ENCODE measurements around the gene KRT73. TPM values are rescaled to one million over a fixed set of nuclear protein-coding genes. Genes with fewer than 3 reads are reported as not detected.
"Not testable (repeated sequence)": the region's sequence is repeated elsewhere in the genome, so short reads cannot be mapped to it uniquely, and the experiment has no call there.

KRT73 gene
- total RNA-seq, 1 experiment from 2014 or later, result not detected

DNA sequence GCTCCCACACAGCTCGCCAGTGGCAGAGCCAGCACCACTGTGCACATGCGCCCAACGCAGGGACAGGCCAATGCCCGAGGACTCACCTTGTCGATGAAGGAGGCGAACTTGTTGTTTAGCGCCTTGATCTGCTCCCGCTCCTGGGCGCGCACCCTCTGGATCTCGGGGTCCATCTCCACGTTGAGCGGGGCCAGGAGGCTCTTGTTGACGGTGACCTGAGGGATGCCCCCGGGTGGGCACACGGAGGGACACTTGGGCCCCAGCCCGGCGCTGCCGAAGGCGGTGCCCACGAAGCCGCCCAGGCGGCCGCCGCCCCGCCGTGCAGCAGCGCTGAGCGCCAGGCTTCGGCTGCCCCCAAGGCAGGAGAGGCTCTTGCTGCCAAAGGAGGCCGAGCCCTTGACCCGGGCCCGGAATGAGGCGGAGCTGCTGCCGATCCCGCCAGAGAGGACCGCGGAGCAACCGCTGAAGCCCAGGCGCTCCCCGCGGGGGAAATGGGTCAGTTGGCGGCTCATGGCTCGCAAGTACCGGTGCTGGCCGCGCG, 17.3 kb downstream of the KRT73 start, which contains the start of gene KRT72:
TSS of gene KRT72 (minus strand) at position 523 of the 541 bp plus-strand sequence. CDS start at position 512, 11 bp downstream.
- DNase-seq (ENCODE audit: low read depth), result no peak

DNA sequence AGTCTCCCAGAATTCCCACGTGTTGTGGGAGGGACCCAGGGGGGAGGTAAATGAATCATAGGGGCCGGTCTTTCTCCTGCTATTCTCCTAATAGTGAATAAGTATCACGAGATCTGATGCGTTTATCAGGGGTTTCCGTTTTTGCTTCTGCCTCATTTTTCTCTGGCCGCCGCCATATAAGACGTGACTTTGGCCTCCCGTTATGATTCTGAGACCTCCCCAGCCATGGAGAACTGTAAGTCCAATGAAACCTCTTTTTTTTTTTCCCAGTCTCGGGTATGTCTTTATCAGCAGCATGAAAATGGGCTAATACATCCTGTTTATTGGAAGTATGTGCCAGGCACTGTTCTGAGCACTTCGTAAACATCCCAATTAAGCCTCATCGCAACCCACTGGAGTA, 17.9 kb downstream of the KRT73 start:
- no peak for DNase-seq (ENCODE audit: low read depth)

DNA sequence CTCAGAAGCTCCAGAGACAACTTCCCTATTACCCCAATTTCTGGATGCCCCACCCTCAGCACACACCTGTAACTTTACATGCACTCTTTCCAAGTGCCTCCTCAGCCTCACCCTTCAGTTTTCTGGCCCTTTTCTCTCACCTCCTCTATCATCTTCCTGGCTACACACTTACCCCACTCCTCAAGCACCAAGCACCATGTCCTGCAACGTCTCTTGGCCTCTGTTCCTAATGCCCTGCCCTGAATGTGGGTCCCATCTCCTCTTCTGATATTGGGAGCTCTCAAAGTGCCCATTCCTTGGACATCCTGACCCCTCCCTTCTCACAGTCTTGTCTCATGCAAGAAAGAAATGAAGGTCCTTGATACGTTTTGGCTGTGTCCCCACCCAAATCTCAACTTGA, 18.3 kb downstream of the KRT73 start:
- DNase-seq (ENCODE audit: low read depth), result no peak

DNA sequence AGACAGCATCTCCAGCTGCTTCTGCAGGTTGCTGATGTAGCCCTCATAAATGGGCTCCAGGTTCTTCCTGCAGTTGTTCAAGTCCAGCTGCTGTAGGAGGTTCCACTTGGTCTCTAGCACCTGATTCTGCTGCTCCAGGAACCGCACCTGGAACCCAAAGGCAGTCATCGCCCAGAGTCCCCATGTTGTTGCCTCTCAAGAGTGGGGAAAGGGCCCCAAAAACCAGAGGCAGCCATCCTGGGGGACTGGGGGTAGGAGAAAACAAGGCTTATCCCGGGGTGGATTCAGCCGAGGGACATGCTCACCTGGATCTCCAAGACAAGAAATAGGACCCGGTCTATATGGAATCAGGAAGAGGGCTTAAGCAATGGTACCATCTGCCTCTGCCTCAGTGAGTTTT, 19.4 kb downstream of the KRT73 start:
- DNase-seq (ENCODE audit: low read depth), result no peak

DNA sequence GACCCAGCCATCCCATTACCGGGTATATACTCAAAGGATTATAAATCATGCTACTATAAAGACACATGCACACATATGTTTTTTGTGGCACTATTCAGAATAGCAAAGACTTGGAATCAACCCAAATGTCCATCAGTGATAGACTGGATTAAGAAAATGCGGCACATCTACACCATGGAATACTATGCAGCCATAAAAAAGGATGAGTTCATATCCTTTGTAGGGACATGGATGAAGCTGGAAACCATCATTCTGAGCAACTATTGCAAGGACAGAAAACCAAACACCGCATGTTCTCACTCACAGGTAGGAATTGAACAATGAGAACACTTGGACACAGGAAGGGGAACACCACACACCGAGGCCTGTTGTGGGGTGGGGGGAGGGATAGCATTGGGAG, 24.1 kb downstream of the KRT73 start:
- DNase-seq (ENCODE audit: low read depth), result not testable (repeated sequence)

DNA sequence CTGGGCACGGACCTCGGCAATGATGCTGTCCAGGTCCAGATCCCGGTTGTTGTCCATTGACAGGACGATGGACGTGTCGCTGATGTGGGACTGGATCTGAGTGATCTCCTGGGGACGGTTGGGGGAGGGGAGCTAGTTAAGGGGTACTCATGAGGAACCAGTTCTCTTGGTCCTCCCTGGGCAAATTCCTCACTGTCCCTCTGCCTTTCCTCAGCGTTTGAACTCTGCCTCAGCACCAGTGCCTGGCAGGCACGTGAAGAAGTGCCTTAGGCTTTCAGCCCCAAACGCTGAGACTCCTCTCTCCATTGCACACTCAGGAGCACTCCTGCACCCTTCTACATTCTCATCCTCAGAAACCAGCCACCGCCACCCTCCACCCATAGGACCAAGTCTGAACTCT, 26.8 kb downstream of the KRT73 start:
- no peak for DNase-seq (ENCODE audit: low read depth)

DNA sequence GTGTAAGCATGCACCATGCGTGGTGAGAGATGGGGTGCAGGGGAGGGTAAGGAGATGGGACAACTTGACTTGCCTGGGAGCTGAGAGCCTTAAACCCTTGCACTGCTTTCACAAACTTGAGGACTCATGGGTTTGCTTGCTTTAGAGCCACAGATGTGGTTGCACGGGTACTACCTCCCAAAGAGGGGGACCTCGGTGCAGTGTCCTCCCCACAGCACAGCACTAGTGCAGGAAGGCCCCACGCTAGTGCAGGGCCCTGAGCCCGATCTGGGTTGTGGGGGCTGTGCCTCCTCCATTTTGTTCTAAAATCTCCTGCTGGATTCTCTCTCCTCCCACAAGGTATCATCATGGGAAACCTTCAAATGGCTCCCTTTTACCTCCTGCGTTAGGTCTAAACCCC, 28.3 kb downstream of the KRT73 start:
- no peak for DNase-seq (ENCODE audit: low read depth)

DNA sequence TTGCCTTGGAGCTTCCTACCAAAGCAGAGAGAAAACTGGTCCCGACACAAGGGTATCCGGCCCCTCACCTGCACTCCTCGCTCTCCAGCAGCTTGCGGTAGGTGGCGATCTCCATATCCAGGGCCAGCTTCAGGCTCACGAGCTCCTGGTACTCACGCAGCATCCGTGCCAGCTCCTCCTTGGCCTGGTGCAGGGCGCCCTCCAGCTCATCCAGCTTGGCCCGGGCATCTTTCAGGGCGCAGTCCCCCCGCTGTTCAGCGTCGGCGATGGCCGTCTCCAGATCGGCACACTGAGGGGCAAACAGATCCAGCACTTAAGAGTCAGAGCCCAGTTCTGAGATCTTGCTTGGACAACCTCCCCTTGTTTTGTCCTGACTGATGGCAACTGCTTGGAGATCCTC, 30.8 kb downstream of the KRT73 start:
- DNase-seq (ENCODE audit: low read depth), result no peak

DNA sequence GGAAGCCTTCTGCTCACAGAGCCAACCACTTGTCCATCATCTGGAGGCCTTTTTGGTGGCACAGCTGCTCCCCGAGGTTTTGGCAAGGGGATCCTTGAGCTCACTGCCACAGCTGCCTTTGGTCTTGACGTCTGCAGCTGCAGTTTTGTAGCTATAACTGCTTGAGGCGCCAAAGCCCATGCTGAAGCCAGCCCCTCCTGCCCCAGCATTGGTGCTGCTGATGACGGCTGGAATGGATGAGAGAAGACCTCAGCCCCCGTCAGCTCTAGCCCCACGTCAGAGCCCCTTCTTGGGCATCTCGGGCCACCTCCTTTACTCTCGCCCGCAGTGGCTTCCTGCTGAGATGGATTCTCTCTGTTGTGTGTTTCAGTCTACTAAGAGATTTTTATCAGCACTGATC, 32.4 kb downstream of the KRT73 start:
- DNase-seq (ENCODE audit: low read depth), result no peak

DNA sequence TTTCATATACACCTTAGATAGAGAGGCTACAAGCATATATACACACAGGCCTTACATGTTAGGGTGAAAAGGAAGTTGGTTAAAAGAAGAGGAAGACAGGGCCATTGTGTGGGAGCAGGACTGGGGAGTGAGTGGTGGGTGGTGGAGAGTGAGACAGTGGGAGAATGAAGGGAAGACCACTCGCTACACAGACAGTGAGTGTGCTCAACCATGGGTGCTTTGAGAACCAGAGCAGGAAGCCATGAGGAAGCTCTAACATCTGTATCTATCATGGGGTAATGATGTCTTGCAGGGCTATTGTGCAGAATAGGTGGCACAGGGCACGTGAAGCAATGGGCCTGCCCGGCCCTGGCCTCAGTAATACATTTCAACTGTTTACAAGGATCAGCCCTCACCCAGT, 33.3 kb downstream of the KRT73 start:
- DNase-seq (ENCODE audit: low read depth), result no peak

DNA sequence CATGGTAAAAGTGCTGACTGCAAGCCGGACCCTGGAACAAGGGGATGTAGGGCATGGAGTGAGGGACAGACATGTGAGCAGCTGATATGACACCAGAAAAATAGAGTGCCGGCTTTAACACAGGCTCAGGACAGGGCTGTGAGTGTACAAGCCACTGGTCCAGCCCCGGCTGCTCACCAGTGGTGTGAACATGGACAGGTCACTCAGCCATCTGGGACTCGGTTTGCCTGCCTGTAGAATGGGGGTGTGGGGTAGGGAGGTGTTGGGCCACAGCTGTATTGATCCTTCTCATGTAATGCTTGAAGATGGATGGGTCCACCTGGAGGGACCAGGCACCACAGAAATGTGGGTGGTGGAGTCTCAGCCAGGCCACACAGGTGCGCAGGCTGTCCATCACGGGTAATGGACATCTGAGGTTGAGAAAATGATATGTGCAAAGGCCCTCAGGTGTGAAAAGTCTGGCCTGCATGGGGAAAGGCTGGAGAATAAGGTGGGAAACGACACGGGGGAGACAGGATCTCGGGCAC, 34.1 kb downstream of the KRT73 start:
- DNase-seq (ENCODE audit: low read depth), result no peak

DNA sequence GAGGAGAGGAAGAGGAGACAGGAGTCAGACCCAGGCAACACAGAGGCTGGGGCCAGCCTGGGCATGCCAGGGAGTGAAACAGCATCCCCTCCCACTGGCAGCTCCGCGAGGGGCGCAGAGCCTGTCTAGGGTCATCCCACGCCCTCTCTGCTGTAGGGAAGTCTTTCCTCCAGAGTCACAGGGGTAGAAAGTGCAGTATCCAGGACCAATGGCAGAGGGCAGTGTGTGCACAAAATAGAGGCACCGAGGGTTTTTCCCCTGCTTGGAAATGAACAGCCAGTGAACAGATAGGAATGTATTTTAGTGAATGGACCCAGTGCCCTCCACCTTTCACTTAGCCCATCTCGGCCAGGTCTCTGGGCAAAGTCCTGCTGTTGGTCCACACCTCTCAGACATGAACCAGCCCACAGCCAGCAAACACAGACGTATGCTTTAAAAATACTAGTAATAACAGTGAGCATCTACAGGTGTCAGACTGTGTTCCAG, 35.3 kb downstream of the KRT73 start:
- peak; percentile 43 for DNase-seq (ENCODE audit: low read depth)

DNA sequence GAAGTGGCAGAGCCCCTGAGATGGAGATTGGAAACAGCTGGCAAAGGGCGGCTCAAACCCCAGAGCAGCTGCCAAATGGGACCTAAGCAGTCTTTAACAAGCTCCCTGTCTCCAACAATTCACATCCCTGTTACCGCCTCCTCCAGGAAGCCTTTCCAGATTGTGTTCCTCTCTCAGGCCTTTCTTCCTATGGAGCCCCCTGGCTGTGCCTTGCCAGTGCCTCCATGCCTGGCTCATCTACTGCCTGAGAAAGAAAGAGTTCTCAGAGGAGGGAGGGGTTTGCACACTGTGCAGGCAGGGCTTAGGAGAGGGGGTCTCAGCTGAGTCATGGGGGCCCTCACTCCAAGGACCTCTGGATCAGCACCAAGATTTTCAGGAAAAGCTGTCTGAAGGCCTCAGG, 35.9 kb downstream of the KRT73 start:
- DNase-seq (ENCODE audit: low read depth), result no peak

DNA sequence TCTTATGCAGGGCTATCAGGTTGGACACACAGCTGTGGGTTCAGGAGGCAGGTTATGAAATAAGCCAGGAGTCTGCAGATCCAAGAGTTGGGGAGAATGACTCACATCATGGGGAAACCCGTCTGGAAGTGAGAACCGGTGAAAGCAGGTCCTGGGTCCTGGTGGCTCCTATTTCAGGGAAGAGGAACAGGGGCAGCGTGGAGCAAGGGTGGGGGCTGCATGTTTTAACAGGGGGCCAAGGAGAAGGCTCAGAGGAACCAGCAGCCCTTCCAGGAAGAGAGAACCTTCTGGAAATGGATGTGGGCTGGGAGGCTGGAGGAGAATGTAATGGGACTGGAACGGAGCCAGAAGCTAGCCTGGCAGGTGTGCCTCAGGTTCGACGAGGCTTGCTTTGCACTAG, 36.9 kb downstream of the KRT73 start:
- DNase-seq (ENCODE audit: low read depth), result peak; percentile 3

DNA sequence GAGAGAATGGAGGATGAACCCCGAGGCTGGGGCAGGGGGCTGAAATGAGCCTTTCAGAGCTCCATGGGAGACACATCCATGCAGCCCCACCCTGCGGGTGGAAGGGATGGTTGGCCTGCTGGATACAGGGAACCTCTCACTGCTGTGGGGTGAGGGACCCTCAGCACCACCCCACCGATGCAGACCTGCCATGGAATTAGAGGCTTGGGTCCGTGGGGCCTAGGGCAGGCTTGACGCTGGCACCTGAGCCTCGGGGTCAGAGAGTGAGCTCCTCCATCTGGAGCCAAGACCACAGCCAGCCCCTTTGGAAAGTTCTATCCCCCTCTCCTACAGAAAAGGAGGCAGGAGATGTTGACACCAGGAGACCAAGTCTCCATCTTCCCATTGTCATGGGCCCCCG, 37.3 kb downstream of the KRT73 start:
- DNase-seq (ENCODE audit: low read depth), result no peak

DNA sequence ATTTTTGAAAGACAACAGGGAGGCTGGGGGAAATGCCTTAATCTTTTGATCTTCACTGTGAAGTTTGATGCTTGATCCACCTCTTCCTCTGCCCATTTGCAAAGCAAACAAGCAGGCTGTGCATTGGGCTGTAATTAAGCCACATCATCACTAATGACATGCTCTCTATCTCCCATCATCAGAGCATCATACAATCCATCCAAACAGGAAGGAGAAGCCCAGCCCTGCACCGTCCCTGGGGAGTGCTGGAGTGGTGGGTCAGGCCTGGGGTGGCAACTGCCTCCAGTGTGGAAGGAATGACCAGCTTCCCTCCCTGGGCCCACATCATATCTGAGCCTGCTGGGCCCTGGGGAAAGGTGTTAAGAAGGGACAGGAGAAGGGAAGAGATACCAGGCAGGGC, 37.9 kb downstream of the KRT73 start:
- DNase-seq (ENCODE audit: low read depth), result no peak

DNA sequence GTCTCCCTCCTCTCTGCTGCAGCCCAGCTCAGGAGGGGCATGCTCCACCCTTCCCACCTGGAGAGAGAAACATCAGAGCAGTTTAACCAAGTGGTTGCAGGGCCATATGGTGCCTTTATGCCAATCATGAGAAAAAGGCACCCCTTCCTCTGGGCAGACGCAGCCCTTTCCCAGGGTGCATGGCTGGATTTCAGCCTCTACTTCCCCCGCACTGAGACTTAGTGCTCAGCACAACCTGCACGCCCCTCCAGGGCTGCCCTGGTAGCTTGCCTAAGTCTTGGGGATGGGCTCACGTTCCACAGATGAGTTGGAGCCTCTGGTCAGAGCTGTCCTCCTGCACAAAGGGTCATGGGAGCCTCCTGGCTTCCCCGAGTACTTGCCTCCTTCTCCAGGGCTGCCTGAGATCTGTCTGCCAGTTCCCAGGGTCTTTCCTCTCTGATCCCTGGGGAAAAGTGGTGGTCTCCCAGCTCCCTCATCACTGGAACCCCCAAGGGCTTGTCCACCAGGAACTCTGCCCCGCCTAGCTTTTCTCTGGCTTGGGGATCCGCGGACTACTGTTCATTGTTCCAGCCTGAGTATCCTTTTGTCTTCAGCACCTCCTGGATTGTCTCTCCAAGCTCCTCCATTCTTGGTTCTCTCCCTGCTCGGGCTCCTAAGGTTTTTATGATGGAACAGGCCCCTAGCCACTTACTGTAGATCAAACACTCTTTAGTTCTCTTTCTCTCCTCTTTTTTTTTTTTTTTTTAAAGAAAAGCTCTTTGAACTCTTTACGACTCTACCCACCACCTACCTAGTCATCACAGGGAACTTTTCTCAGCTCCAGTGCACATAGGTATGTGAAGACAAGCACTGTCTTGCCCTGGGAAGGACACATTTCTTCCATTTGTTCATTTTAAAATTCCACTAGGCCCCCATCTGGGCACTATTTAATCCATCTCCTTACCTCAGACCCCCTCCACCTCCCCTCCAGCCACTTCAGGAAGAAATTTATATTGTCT, 38.6 kb downstream of the KRT73 start:
- no peak for DNase-seq (ENCODE audit: low read depth)

DNA sequence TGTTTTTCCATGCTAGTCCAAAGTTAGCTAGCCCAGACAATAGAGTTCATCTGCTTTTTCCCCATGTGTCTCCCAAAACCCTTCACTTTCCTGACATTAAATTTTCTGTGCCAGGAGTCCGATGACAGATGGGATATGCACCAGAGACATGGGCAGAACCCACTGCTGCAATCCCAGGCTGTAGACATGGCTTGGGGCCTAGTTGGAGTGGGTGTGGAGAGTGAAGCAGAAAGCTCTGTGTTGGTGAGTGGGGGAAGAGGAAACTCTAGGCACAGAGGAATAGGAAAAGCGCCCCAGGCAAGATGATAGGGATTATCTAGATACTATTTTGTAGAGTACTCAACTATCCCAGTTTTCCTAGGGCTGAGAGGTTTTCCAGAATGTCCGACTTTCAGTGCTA, 39.9 kb downstream of the KRT73 start:
- no peak for DNase-seq (ENCODE audit: low read depth)

DNA sequence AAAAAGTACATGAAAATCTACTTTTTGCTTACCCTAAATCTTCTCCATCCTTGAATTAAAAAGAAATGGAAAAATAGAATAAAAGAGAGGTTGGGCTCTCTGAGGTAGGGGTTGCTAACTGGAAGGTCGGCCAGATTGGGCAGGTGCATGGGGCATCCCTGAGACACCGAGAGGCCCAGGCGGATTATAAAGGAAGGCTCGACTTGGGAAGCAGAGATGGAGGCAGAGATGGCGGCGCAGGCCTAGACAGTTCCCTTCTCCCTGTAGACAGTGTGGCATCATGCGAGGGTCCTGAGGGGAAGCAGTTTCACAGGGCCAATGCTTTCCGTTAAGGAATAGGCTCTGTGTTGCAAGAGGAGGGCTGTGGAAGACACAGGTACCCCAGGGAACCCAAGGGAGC, 41.0 kb downstream of the KRT73 start:
- DNase-seq (ENCODE audit: low read depth), result no peak

DNA sequence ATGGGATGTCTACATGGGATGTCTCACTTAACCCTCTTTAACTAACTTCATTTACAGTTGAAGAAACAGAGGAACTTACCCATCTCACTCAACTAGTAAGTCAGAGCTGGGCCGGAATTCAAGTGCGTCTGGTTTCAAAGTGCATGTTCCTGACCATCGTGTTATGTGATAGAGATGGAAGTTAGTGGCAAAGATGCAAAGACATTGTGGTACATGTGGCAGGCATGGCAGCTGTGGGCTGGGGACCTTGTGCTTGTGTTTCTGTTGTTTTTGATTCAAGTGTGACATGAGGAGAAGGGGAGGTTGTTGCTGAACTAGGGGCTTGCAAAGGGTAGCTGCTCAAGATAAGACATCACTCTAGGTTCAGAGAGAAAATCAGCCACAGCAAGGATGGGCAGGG, 42.4 kb downstream of the KRT73 start:
- no peak for DNase-seq (ENCODE audit: low read depth)

DNA sequence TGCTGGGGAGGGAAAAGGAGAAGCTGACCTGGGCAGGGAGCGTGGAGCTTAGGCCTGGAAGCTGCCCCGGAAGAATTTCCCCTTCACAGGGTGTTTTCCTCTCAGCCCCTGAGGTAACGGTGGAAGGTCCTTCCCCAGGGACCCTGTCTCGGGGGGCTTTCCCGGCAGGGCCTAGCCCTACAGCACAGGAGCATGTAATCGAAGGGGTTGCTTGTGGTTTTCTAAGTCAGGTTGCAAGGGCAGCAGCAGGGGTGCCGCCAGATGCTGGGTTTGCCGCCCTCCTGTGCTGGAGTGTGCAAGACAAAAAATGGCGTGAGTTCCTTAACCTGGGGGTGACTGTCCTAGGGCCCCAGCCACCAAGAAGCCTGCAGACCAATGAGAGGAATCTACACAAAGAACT, 43.1 kb downstream of the KRT73 start:
- DNase-seq (ENCODE audit: low read depth), result no peak

DNA sequence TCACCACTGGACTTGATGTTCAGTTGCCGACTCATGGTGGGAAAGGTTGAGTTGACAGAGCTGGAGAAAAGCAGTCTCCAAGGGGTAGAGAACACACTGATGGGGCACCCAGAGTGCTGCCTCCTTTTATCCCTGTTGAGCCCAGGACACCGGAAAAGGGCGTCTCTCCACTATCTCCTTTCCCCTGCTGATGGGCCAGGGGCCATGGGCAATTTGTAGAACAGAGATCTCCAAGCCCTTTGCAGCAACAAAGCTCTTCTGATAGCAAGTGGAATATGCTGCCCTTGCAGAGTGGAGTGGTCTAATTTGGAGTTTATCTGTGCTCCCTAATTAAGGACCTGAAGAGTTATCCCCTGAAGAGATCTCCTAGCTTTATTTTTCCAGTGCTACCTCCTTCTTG, 44.6 kb downstream of the KRT73 start, which contains the start of gene KRT74:
TSS of gene KRT74 (minus strand) at position 101 of the 400 bp plus-strand sequence. CDS start at position 35, 66 bp downstream.
- DNase-seq (ENCODE audit: low read depth), result no peak

DNA sequence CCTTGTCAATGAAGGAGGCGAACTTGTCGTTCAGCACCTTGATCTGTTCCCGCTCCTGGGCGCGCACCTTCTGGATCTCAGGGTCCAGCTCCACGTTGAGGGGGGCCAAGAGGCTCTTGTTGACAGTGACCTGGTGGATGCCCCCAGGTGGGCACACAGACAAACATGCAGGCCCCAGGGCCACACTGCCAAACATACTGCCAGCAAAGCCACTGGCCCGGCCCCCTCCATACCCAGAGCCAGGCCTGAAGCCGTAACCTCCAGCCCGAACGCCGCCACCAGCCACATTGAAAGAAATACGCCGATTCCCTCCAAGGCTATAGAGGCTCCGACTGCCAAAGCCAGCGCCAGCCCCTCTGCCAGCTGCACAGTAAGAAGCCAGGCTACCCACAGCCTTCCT, 45.1 kb downstream of the KRT73 start:
- no peak for DNase-seq (ENCODE audit: low read depth)

All from RPMI7951 (cell line).